IPS-11a (cell line): Measurements from ENCODE around the gene RASSF4.

ENCODE experiments used
- H3K4me3 ChIP-seq: one replicate; pipeline ENCODE4 v1.5.1; 2013; ENCODE audit warnings: low read depth, low read length, control low read depth

Gene RASSF4

GRCh38 chr10:44944354-44944753 lies 15.2 kb upstream of the RASSF4 start:
- H3K4me3 ChIP-seq: no peak overlapping the region

DNA sequence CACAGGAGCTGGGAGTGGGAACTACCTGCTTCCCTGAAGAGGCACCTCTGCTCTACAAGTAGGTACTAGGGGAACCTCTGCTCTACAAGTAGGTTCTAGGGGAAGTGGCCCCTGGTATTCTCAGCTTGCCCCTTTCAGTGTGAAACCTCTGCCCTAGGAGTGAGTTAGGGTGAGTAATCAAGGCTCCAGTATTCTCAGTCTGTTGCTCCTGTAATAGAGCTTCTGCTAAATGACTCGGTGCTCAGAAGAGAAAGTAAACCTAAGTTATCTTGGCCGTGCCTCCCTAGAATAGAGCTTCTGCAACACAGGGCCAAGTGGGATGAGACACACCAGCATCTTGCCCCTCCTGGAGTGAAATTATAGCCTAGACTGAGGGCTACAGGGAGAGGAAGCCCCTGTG lies 13.4 kb upstream of the RASSF4 start:
- no peak overlapping the region for H3K4me3 ChIP-seq

DNA sequence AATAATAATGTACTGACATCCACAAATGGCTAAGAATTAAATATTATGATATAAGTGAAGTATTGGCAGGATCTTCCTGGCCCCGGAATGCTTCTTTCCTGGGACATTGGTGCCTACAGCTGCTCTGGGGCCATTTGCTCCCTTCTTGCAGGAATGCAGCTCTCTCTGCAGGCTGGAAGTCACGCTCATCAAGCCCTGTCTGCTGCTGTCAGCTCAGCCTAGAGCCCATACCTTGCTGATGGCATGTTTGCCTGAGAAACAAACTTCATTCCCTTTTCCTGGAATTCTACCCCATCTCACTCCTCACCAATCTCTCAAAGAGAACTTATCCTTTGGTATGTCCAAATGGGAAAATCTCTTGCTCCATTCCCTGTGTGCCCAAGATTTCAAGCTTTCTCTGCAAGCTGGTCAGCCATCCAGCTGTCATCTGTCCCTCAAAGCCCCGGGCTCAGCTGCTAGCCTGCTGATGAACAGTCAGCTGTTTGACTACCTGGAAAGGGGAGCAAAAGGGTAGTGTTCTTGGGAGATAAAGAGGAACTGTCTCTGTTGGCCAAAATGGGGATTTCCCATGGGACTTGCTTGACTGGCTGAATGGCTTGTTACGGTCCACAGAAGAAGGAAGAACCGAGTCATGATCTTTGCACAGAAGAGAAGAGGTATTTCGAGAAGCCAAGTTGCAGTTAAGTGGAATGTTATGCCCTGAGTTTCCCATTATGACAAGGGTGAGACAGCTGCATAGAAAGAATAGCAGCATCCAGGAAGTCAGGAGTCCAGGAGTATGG lies 12.0 kb upstream of the RASSF4 start:
- no peak overlapping the region for H3K4me3 ChIP-seq

DNA sequence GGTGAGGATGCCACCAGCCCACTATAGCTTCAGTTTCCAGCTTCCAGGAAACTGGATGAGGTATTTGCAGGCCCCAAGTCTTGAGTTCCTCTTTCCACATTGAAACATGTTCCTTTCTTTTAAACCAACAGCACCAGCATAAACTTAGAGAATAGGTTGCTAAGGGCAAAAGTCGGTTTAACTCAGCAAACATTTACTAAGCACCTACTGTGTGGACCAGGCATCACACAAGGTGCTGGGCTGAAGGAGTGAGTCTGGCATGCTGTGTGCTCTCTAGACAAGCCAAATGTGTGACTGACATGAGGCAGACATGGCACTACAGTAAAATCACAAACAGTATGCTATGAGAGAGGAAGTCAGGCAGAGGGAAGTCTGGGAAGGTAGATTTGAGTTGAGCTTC lies 11.0 kb upstream of the RASSF4 start:
- no peak overlapping the region for H3K4me3 ChIP-seq

GRCh38 chr10:44949127-44949802 lies 10.3 kb upstream of the RASSF4 start:
- no peak overlapping the region for H3K4me3 ChIP-seq

DNA sequence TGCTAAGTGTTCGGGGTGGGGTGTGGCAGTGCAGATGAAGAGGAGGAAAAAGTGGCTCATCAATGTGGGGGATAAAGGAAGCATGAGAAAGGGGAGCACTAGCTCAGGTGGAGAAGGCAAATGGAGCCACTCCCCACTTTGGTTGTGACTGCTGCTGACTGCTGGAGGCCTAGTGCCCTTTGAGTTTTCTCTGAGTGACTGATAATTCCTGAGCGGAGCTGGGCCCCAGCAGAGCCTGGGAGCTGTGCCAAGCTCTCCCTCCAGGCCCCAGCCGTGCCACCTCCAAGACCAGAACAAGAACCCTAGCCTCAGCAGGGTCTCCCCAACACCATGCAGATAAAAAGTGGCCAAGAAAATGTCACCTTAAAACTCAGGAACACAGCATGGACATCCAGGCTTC lies 9.7 kb upstream of the RASSF4 start:
- no peak overlapping the region for H3K4me3 ChIP-seq

GRCh38 chr10:44950326-44951225 lies 9.0 kb upstream of the RASSF4 start:
- H3K4me3 ChIP-seq: no peak overlapping the region

- no peak overlapping the region for H3K4me3 ChIP-seq
These were observed 7.9 kb upstream of the RASSF4 start for GRCh38 chr10:44951576-44952226.

- H3K4me3 ChIP-seq: no peak overlapping the region
These were observed 6.8 kb upstream of the RASSF4 start for GRCh38 chr10:44952779-44953231.

DNA sequence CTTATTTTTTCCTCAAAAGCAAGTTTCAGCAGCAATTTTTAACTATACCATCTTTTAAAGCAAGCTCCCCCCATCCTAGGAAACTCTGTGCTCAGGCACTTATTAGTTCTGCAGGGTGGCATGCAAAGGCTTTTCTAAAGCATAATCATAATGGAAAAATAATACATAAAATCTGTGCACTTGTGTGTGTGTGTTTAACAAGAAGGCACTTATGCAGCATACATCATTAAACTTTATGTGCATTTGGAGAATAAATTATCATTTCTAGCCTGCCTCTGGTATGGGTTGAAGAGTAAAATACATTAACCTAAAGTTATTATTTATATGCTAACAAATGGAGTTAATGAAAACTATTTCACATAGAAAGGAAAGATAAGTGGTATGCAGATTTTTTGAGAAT lies 5.6 kb upstream of the RASSF4 start:
- no peak overlapping the region for H3K4me3 ChIP-seq

DNA sequence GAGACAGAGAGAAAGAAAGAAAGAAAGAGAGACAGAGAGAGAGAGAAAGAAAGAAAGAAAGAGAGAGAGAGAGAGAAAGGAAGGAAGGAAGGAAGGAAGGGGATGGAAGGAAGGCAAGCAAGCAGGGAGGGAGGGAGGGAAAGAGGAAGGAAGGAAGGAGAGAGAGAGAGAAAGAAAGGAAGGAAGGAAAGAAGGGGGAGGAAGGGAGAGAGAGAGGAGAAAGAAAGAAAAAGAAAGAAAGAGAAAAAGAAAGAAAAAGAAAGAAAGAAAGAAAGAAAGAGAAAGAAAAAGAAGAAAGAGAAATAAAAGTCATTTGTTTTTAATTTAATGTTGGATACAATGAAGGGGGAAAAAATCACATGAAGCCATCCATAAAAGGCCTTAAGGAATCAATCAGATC lies 4.6 kb upstream of the RASSF4 start:
- no peak overlapping the region for H3K4me3 ChIP-seq

- no peak overlapping the region for H3K4me3 ChIP-seq
These were observed 4.1 kb upstream of the RASSF4 start for GRCh38 chr10:44955413-44956070.

DNA sequence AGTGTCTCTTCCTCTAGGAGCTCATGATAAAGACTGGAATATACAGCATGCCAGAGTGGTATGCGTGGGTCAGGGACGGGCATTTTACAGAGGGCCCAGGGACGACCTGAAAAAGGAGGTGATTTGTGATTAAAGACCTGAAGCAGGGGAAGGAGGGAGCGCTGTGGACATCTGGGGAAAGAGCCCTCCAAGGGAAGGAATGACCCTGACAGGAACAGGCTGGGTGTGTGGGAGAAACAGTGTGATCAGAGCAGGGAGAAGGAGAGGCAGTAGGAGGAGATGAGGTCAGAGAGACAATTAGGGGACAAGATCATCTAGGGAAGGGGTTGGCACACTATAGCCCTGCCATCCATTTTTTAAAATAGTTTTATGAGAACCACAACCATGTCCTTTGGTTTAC lies 3.4 kb upstream of the RASSF4 start:
- no peak overlapping the region for H3K4me3 ChIP-seq

- no peak overlapping the region for H3K4me3 ChIP-seq
These were observed 2.6 kb upstream of the RASSF4 start for GRCh38 chr10:44956717-44957706.

- peak overlapping the region; percentile 63 for H3K4me3 ChIP-seq
These were observed 1.3 kb upstream of the RASSF4 start for GRCh38 chr10:44958196-44958897.

DNA sequence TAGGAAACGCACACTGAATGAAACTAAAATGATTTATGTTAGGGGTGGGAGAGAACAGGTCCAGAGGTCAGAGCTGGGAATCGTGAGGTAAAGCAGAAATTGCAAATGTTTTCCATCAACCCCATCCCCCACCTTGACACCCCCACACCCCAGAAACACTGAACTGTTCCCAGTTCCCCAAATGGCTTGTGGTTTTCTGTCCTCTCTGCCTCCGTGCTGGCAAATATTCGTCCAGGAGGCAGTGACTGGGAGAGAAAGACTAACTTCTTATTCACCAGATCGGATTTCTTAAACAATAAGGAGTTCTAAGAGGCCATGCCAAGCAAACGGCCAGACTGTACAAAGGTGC lies 730 bp upstream of the RASSF4 start:
- H3K4me3 ChIP-seq: peak overlapping the region; percentile 63

GRCh38 chr10:44960088-44960460 lies 472 bp downstream of the RASSF4 start:
- peak overlapping the region; percentile 57 for H3K4me3 ChIP-seq

- H3K4me3 ChIP-seq: no peak overlapping the region
These were observed 1.1 kb downstream of the RASSF4 start for GRCh38 chr10:44960482-44961229.
